ENCODE measurements around the gene DRC3.

The DRC3 gene

DNA sequence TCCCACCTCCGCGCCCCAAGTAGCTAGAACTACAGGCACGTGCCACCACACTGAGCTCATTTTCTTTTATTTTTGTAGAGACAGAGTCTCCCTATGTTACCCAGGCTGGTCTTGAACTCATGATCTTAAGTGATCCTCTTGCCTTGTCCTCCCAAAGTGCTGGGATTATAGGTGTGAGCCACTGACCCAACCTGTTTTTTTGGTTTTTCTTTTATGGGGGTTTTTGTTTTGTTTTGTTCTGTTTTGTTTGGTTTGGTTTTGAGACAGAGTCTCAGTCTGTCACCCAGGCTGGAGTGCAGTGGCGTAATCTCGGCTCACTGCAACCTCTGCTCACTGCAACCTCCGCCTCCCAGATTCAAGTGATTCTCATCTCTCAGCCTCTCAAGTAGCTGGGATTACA is 82.9 kb downstream of the DRC3 start:
- DNase-seq (ENCODE audit: low spot score), result no peak

DNA sequence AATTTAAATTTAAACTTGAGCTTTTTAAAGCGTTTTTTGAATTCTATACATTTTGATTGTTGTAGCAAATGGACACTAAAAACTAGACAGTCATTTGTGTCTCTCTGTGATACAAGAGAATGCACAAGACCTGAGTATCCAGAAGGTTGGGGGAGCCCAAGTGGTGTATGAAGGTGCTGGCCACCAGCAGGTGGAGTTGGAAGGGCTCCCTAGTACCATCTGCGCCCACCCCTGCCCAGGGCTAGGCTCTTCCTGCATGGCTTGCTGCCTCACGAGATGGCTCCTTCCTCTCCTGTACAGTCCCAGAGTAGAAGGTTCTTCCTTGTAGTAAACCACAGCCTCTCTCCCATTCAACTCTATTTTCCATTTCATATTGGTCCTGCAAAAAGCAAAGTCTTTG is 83.6 kb downstream of the DRC3 start:
- no peak for DNase-seq (ENCODE audit: low spot score)

GRCh38 chr17:18059283-18059682 is 86.6 kb downstream of the DRC3 start:
- DNase-seq (ENCODE audit: low spot score), result no peak

- DNase-seq (ENCODE audit: low spot score), result no peak
Observed at GRCh38 chr17:18064053-18064452, 91.4 kb downstream of the DRC3 start.

DNA sequence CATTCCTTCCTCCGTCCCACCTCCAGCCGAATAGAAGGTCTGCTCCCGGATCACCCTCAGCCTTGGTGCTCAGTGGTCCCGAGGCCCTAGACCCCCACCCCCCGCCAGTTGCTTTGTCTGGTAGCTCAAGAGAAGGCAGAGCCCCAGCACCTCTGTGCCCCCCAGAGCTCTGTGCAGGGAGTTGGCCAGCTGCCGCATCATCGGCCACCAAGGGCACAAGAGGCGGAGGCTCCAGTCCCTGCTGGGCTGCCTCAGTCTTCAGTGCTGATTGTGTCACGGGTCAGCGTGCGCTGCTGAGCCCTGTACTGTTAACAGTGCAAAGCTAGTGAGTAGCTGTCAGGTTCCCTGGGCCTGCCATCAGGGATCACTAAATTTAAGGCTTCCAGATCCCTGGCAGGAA is 92.9 kb downstream of the DRC3 start:
- DNase-seq (ENCODE audit: low spot score), result no peak

Measured in kidney capillary endothelial cell (primary cell).